Measurements from ENCODE around the gene PDE3B. TPM values are rescaled to one million over a fixed set of nuclear protein-coding genes. Genes with fewer than 3 reads are reported as not detected.
A peak's percentile ranks its signal among the peaks of the same experiment; 100 is the strongest.

Gene PDE3B
- total RNA-seq, 1 experiment from 2014 or later: 0.23 TPM

GRCh38 chr11:14902650-14903350 lies 259.2 kb downstream of the PDE3B start:
- POLR2A ChIA-PET: interaction anchor here (0.7 to 1.5 kb wide), 4 partner anchors 11 to 382 kb away, joined by 3 to 16 read pairs (median 4); partner anchors contain the start of genes CYP2R1 and PSMA1

GRCh38 chr11:14904745-14905103 lies 261.1 kb downstream of the PDE3B start:
- Mint-ChIP-seq H3K27me3 (ENCODE audit: insufficient read depth, unreplicated experiment) (no peaks in the 10 kb centered on the region), H3K9me3 (ENCODE audit: unreplicated experiment) (no peaks in the 10 kb centered on the region), H3K4me3 (ENCODE audit: unreplicated experiment) (no peak overlapping the region), H3K4me1 (ENCODE audit: insufficient read depth, unreplicated experiment) (peaks cover 19% of the 10 kb centered on the region), H3K36me3 (ENCODE audit: insufficient read depth, unreplicated experiment) (no peaks in the 10 kb centered on the region), H3K27ac (ENCODE audit: low read depth, unreplicated experiment) (no peak overlapping the region)
- ChIA-PET POLR2A (no interaction called here), CTCF (interaction anchor here (0.6 to 5.9 kb wide), 6 partner anchors 11 to 370 kb away, joined by 3 to 54 read pairs (median 4); partner anchors contain the start of gene CYP2R1)
- peak; percentile 76 for TF ChIP-seq CTCF (IDR thresholded peaks at IDR 0.05; ENCODE audit: unreplicated experiment)
- peak; percentile 4 for DNase-seq (ENCODE audit: unreplicated experiment)
- no TSS peak for BruUV-seq (replicated peaks)
- intact Hi-C loops (cut with micrococcal nuclease): no loop called here

More at GRCh38 chr11:14902650-14903350, 259.2 kb downstream of the PDE3B start:
- CTCF ChIA-PET: interaction anchor here (0.6 to 3.0 kb wide), 11 partner anchors 11 to 380 kb away, joined by 3 to 17 read pairs (median 3); partner anchors contain the start of gene CYP2R1
- BruUV-seq (replicated peaks): no TSS peak
- Mint-ChIP-seq H3K27me3 (ENCODE audit: insufficient read depth, unreplicated experiment) (no peaks in the 10 kb centered on the region), H3K4me1 (ENCODE audit: insufficient read depth, unreplicated experiment) (peaks cover 9% of the 10 kb centered on the region), H3K4me3 (ENCODE audit: unreplicated experiment) (no peak overlapping the region), H3K9me3 (ENCODE audit: unreplicated experiment) (no peaks in the 10 kb centered on the region), H3K27ac (ENCODE audit: low read depth, unreplicated experiment) (no peak overlapping the region), H3K36me3 (ENCODE audit: insufficient read depth, unreplicated experiment) (no peaks in the 10 kb centered on the region)
- DNase-seq (ENCODE audit: unreplicated experiment): peak; percentile 85
- intact Hi-C loops (cut with micrococcal nuclease): no loop called here
- TF ChIP-seq CTCF (IDR thresholded peaks at IDR 0.05; ENCODE audit: unreplicated experiment): no peak

GRCh38 chr11:14905104-14906033 lies 261.8 kb downstream of the PDE3B start:
- ChIA-PET CTCF (interaction anchor here (0.6 to 7.7 kb wide), 7 partner anchors 11 to 371 kb away, joined by 3 to 292 read pairs (median 44); partner anchors contain the start of genes CALCB and CYP2R1), POLR2A (interaction anchor here (3.6 kb wide), 1 partner anchor 14 kb away, joined by 19 read pairs; the partner anchor contains the start of gene CYP2R1)
- Mint-ChIP-seq H3K36me3 (ENCODE audit: insufficient read depth, unreplicated experiment) (no peaks in the 10 kb centered on the region), H3K27ac (ENCODE audit: low read depth, unreplicated experiment) (no peak overlapping the region), H3K4me1 (ENCODE audit: insufficient read depth, unreplicated experiment) (peaks cover 19% of the 10 kb centered on the region), H3K27me3 (ENCODE audit: insufficient read depth, unreplicated experiment) (no peaks in the 10 kb centered on the region), H3K4me3 (ENCODE audit: unreplicated experiment) (no peak overlapping the region), H3K9me3 (ENCODE audit: unreplicated experiment) (no peaks in the 10 kb centered on the region)
- TF ChIP-seq CTCF (IDR thresholded peaks at IDR 0.05; ENCODE audit: unreplicated experiment): no peak
- intact Hi-C loops (cut with micrococcal nuclease): no loop called here
- DNase-seq (ENCODE audit: unreplicated experiment): no peak
- BruUV-seq (replicated peaks): no TSS peak

- peaks cover 12% of the 10 kb centered on the region for H3K27me3 Mint-ChIP-seq (ENCODE audit: insufficient read depth, unreplicated experiment)
- peaks cover 19% of the 10 kb centered on the region for H3K4me1 Mint-ChIP-seq (ENCODE audit: insufficient read depth, unreplicated experiment)
- intact Hi-C loops (cut with micrococcal nuclease): no loop called here
- no TSS peak for BruUV-seq (replicated peaks)
- no peak overlapping the region for H3K4me3 Mint-ChIP-seq (ENCODE audit: unreplicated experiment)
- no peak for DNase-seq (ENCODE audit: unreplicated experiment)
- ChIA-PET POLR2A (interaction anchor here (0.6 to 3.6 kb wide), 5 partner anchors 8 to 1703 kb away, joined by 3 to 19 read pairs (median 4); partner anchors contain the start of gene CYP2R1), CTCF (interaction anchor here (0.6 to 7.7 kb wide), 40 partner anchors 8 to 386 kb away, joined by 3 to 292 read pairs (median 14); partner anchors contain the start of genes CALCB, CYP2R1 and PSMA1)
- H3K36me3 Mint-ChIP-seq (ENCODE audit: insufficient read depth, unreplicated experiment): no peaks in the 10 kb centered on the region
- TF ChIP-seq CTCF (IDR thresholded peaks at IDR 0.05; ENCODE audit: unreplicated experiment): no peak
- no peaks in the 10 kb centered on the region for H3K9me3 Mint-ChIP-seq (ENCODE audit: unreplicated experiment)
- no peak overlapping the region for H3K27ac Mint-ChIP-seq (ENCODE audit: low read depth, unreplicated experiment)
These were observed 263.0 kb downstream of the PDE3B start for GRCh38 chr11:14906578-14906977.
